Stimulated activated CD4-positive, alpha-beta T cell treated with anti-CD3 and anti-CD28 coated beads, Interleukin-12 subunit alpha, Interleukin-12 subunit beta, amount 100 ng/mL, for 4 hours (primary cell): ENCODE measurements around the gene GOLGA8S.
"Not testable (repeated sequence)": the region's sequence is repeated elsewhere in the genome, so short reads cannot be mapped to it uniquely, and the experiment has no call there.

Source experiments
- DNase-seq: peaks from one replicate; pipeline ENCODE4 v3.0.0-alpha.2; 2020

The GOLGA8S gene

DNA sequence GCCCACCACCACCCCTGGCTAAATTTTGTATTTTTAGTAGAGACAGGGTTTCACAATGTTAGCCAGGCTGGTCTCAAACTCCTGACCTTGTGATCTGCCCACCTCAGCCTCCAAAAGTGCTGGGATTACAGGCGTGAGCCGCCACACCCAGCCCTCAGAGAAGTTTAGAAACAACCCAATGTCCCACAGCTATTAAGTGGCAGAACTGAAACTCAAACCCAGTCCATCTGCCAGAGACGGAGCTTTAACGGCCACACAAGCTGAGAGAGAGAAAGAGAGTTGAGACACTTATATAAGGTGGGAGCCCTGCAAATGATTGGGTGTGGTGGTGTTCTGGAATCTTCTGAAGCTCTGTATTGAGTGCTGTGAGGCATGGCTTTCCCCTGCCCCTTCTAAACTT lies 43.8 kb downstream of the GOLGA8S start:
- DNase-seq = not testable (repeated sequence)

DNA sequence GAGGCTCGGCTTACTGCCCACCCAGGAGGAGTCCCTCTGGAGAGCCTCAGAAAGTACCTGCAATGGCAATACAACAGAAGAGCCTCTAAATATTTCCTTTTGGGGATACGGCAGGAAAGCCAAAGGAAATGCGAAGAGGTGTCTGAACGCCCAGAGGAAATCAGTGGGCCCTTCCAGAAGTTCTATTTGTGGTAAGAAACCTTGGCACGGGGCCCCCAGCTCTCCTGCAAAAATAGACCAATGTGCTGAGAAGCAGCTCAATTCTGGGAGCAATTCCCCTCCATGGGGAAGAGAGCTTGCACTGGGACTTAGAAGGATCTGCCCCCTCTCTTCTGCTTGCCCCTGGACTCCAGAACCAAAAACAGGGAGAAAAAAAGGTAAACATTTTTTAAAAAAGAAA lies 44.7 kb downstream of the GOLGA8S start:
- DNase-seq = not testable (repeated sequence)

DNA sequence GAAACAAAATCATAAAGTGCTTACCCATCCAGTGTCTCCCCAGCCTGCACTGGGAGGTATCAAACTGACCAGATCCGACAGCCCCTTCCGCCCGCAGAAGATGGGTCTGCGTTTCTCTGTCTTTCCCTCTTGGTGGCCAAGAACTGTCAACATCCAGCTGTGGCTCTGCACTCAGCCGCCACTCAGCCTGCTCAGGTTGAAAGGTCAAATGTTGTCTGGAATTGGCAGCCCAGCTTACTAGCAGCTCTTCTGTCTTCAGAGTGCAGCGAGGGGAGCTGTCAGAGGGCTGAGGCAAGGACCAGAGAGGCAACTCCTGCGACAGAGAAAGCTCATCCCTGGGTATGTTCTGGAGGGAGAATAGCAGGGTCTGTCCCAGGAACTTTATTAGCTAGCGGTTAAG lies 47.1 kb downstream of the GOLGA8S start:
- DNase-seq = no peak

DNA sequence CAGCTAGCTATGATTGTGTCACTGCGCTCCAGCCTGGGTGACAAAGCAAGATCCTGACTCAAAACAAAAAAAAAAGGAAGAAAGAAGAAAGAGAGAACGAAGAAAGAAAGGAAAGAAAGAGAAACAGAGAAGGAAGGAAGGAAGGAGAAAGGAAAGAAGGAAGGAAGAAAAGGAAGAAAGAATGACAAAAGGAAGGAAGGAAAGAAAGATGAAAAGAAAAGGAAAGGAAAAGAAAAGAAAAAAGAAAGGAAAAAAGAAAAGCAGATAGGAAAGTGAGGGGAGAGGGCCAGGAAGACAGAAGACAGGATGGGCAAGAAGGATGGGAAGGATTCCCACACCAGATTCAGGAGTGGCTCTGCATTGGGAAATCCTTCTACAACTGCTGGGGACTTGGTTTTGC lies 47.6 kb downstream of the GOLGA8S start:
- DNase-seq = no peak

DNA sequence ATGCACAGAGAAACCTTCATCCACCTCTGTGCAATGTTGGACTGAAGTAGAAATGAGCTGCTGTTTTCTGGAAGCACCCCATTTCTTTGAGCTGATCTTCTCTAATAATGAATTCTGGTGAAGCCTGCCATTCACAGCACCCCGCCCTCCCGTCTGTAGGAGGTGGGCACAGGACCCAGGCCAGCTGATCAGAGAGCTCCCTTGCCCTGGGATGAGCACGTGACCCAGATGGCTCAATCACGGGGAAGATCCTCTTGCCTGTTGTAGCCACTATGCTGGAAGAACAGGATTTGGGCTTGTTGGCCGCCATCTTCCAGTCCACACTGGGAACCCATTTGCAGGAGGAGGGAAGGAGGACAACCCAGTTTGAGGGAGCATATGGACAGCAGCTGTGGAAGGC lies 48.0 kb downstream of the GOLGA8S start:
- no peak for DNase-seq

DNA sequence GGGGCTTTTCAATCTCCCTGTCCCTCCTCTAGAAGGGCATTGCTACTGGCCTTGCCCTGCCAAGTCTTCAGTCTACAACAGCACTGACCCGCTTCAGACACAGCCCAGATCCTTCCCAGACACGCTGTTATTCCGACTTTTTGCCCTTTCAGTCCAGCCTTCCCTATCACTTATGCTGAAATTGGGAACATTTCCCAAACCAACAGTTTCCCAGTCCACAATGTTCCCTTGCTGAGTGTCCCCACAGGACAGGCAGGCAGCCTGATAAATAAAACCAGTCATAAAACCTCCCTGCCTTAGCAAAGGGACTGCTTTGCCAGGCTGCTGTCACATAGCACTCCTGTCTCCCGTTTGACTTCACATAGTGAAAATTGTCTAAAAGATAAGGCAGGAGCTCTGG lies 49.0 kb downstream of the GOLGA8S start:
- DNase-seq = no peak

DNA sequence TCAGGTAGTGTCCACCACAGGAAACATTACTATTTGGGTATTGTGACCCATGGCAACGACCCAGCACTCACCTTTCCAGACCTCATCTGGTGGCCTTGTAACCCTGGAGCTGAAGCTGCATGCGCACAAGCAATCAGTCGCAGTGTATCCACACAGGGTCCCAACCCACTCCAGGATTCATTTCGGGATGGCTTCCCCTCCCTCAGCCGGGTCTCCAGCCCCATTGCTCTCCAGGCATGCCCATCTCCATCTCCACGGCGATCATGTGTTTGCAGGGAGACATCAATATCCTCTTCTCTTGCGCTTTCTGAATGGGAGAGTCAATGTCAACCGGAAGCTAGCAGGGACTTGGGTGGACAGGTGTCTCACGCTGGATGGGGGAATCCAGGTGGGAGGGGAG lies 57.3 kb downstream of the GOLGA8S start:
- DNase-seq = no peak

DNA sequence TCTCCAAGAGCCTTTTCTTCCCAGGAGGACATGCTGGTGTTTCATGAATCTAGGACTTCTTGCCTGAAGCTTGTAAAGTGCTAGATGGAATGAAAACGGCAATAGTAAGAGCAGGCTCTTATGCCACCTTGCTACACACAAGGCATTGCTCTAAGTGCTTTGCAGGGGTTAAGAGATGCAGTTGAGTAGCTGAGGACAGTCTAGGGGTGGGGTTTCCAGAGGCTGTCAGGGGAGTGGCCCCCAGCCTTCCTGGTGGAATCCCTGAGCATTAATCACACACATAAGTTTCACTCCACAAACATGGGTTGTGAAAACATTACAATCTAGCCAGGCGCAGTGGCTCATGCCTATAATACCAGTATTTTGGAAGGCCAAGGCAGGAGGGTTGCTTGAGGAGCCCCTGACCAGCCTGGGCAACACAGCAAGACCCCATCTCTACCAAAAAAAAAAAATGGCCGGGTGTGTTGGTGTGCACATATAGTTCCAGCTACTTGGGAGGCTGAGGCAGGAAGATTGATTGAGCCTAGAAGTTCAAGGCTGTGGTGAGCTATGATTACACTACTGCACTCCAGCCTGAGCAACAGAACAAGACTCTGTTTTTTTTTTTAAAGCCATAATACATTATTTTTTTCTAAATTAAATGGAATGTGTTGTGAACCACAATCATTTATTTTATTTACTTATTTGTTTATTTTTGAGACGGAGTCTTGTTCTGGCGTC lies 58.5 kb downstream of the GOLGA8S start:
- DNase-seq = not testable (repeated sequence)
